GM18907 (cell line): Measurements from ENCODE around the gene CXorf65.

Experiments used
- ATAC-seq: cut with Tn5 transposase; IDR thresholded peaks from one replicate; pipeline ENCODE4 v1.9.1; 2021; ENCODE audit warnings: mild to moderate bottlenecking, moderate library complexity; ENCODE audit not compliant: unreplicated experiment

Gene CXorf65

DNA sequence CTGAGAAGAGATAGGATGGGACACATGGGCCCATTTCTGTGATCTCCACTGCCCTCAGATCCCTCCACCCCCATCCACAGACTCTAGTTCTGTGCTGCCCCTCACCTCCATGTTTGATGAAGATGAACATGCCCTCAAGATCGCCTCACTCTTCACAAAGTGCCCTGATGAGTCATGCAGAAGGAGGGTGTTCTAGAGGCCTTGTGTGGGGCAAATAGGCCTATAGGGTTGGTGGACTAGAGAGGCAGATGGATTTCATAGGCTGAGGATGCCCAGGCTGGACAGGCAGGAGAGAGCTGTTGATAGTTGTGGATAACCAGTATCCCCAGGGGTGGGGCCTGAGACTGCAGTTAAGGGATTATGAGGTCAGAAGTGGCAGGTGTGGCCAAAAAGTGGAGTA lies at the start of gene CXorf65:
Gene CXorf65 (minus strand): TSS at position 314 of the 400 bp plus-strand sequence. CDS start 184 bp downstream, at position 130.
- no peak for ATAC-seq

DNA sequence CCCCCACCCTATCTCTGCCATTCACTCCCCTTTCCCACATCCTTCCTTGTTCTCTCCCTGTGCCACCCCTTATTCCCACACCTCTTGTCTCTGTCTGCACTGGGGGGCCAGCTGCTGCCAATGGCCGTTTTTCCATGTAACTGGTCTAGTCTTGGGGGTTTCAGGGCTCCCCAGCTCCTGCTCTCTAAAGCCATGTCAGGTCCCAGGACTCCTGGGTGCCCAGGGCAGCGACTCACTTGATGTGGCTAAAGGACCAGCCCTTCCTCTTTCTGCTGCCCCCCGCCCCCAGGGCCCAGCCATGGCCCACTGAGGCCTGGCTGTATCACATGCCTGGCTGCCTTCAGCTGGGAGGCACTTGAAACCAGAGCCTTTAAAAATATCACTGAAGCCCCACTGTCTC lies 48.1 kb upstream of the CXorf65 start:
- ATAC-seq = no peak

DNA sequence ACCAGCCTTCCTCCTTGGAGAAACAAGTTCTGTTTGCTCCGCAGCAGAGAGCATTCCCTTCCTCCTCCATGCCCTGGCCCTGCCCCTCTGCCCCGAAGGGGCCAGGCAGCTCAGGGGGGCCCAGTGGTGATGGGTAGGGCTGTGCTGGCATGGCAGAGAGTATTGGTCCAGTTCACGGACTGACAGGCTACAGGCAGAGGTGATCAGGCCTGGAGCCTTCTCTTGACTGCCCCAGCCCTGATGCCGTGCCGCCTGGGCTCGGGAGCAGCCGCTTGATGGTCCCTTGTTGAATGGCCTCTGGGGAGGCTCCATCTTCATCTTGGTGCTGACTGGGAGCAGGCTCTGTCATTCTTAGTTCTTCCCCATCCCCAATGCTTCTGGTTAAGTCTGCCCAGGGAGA lies 47.7 kb upstream of the CXorf65 start:
- ATAC-seq = no peak

DNA sequence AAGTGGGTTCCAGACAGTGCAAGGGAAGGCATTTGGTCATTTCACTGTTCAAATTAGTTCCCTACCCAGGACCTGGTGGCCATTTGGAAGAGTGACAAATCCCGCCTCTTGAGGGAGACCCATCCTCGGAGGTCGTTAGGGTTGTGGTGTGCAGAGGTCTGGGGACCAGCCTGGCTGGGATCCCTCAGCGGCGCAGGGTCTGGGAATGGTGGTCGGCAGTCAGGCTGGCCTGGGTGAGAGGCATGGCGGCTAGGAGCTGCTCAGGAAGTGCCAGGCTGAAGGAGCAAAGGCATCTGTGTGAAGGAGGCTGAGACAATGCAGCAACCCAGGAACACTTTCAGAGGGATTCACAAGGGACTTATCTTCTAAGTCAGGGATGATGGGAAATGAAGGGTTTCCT lies 44.8 kb upstream of the CXorf65 start:
- ATAC-seq = no peak

DNA sequence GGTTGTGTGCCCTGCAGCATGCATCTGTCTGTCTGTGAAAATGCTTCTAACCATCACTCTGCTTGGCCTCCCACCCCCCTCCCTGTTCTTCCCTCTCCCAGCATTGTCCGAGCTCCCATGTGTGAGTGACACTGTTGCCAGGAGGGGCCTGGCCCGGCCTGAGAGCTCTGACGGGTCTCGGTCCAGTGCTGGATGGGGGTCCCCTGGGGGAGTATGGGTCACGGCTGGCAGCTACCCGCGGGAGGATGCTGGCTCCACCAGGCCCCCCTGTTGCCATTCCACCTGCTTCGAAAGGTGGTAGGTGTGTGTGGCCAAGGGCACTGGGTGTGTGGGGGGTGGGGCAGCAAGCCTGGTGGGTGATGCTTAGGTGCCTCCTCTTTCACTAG lies 41.7 kb upstream of the CXorf65 start:
- ATAC-seq = no peak

DNA sequence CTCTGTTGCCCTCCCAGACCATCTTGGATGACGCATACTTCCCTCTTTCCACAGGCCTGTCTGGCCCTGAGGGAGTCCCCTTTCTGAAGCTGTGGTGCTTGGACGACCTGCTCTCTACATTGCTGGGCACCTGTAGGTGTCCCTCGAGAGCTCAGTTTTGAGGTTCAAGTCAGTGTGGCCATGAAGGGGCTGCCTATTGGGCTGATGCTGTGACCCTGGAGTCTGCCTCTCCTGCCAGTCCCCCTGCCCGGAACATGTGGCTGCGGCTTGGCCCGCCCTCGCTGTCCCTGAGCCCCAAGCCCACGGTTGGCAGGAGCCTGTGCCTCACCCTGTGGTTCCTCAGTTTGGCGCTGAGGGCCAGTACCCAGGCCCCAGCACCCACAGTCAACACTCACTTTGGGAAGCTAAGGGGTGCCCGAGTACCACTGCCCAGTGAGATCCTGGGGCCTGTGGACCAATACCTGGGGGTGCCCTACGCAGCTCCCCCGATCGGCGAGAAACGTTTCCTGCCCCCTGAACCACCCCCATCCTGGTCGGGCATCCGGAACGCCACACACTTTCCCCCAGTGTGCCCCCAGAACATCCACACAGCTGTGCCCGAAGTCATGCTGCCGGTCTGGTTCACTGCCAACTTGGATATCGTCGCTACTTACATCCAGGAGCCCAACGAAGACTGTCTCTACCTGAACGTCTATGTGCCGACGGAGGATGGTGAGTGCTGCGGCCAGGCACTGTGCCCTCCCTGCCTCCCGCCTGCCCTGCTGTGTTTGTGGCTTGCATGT lies 41.1 kb upstream of the CXorf65 start:
- no peak for ATAC-seq

DNA sequence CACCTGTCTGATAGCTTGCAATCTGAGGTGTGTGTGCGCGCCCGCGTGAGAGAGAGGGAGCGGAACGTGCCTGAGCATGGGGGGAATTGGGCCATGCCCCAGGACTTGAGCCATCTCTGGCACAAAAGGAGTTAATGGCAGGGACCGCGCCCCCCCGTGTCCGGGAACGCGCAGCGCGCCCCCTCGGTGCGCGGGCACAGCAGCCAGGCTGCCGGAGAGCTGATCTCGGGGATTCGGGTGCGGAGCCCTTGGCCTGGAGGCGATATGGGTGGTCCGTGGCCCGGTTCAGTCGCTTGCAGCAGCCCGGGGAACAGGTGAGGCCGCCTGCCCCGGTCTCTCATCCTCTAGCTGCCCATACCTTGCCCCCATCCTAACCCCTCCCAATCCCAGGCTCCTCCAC lies 38.1 kb upstream of the CXorf65 start, which contains the start of gene NLGN3:
Gene NLGN3 (plus strand): TSS at position 191 of the 400 bp plus-strand sequence. CDS start 2,909 bp downstream, outside the sequence.
- no peak for ATAC-seq

DNA sequence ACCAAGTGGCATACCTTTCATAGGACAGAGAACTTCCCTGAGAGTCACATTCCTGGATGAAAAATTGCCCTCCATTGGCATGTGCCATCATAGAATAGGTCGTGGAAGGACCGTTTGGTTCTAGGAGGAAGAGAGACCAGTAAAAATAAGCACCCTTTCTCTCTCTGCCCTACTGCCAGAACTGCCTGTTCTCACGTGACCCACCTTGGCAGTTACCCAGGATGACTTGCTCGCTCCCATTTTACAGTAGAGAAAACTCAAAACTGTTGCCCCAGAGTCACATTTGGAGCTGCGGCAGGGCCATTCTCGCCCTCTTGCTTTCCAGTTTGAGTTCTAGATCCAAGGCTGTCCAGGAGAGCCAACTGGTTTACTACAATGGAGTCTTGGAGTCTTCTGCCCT lies 37.0 kb upstream of the CXorf65 start:
- no peak for ATAC-seq

DNA sequence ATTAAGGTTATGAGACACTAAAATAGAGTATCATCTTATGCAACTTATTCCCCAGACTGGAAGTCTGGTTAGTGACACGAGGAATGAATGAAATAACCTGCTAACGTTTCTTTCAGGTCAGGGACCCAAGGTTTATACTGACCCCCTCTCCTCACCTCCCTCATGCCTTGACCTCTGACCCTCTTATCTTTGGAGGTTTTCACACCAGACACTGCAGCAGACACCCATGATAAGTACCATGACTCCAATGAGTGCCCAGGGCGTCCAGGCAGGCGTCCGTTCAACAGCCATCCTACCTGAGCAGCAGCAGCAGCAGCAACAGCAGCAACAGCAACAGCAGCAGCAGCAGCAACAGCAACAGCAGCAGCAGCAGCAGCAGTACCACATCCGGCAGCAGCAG lies 33.9 kb upstream of the CXorf65 start:
- ATAC-seq = no peak

DNA sequence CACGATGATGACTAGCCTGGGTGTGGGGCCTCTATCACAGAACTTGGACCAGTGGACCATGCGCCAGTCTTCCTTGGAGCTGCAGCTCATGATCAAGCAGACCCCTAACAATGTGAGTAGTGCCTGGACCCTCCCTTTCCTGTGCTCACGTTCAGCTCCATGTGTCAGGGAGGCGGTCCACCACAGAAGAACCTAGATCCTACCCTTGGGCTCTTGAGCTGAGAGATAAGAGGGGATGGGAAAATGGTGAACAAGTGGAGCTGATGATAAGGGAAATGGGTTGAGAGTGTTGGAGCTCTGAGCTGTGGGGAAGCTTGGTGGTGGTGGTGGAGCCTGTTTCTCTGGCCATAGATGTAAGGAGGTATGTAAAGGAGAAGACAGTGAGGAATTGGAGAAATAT lies 25.0 kb upstream of the CXorf65 start:
- ATAC-seq = no peak

DNA sequence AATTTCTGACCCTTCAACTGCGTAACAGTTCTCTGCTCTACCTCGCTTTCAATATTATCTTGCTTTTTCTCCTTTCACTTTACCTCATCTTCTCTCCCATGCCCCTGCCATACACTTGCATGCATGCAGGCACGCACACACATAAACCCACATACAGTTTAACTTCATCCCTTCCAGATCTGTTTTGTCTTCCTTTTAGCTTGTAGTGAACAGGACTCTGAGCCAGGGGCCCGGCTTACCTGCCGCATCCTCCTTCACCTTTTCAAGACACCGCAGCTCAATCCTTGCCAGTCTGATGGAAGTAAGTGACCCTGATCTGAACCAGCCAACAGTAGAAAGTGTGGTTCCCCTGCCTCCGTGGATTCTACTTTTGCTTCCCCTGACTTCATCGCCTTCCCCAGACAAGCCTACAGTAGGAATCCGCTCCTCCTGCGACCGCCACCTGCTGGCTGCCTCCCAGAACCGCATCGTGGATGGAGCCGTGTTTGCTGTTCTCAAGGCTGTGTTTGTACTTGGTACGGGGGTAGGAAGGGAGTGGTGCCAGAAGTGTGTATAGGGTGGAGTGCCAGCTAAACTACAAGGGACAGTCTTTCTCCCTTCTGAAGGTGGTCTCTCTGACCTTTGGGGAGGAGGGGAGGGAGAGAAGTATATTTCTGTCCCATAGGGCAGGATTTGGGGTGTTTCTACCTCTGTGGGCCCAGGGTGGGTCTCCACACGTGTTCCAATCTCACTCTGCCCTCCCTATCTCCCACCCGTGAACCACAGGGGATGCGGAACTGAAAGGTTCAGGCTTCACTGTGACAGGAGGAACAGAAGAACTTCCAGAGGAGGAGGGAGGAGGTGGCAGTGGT lies 22.6 kb upstream of the CXorf65 start:
- ATAC-seq = peak; percentile 82

DNA sequence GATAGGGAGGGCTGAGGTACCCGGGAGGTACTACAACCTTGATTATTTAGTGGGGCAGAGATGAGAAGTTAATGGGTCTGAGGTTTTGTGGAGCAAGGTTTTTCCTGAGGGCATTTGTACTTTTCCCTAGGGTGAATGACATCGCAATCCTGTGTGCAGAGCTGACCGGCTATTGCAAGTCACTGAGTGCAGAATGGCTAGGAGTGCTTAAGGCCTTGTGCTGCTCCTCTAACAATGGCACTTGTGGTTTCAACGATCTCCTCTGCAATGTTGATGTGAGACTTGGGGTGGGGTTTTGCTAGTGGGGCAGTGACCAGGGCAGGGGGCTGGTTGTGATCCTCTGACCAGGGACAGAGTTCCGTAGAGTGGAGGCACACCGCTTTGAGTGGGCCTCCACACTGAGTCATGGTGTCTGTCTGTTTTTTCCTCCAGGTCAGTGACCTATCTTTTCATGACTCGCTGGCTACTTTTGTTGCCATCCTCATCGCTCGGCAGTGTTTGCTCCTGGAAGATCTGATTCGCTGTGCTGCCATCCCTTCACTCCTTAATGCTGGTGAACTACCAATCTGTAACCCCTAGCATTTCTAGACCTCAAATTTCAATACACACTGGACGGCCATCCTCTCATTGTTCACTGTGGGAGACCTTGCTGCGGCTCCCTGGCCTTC lies 21.8 kb upstream of the CXorf65 start:
- no peak for ATAC-seq

DNA sequence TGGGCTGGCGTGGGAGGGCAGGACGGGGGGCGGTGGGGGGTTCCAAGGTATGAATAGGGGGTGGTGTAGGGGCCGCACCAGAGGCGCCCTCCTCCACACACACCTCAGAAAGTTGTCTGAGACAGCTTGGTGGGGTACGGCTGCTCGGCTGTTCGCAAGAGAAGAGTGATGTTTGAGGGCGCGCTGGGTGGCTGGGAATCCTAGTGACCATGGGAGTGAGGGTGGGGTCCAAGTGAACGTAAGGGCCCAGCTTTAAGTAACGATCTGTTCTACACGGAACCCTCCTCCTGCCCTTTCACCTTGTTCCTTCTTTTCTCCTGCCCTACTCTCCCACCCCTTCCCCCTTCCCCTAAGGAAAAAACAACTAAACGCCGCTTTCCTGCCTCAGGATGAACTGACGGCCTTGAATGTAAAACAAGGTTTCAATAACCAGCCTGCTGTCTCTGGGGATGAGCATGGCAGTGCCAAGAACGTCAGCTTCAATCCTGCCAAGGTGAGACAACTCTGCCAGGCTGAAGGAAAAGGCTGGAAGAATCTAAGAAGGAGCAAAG lies 12.5 kb upstream of the CXorf65 start:
- ATAC-seq = peak; percentile 25

DNA sequence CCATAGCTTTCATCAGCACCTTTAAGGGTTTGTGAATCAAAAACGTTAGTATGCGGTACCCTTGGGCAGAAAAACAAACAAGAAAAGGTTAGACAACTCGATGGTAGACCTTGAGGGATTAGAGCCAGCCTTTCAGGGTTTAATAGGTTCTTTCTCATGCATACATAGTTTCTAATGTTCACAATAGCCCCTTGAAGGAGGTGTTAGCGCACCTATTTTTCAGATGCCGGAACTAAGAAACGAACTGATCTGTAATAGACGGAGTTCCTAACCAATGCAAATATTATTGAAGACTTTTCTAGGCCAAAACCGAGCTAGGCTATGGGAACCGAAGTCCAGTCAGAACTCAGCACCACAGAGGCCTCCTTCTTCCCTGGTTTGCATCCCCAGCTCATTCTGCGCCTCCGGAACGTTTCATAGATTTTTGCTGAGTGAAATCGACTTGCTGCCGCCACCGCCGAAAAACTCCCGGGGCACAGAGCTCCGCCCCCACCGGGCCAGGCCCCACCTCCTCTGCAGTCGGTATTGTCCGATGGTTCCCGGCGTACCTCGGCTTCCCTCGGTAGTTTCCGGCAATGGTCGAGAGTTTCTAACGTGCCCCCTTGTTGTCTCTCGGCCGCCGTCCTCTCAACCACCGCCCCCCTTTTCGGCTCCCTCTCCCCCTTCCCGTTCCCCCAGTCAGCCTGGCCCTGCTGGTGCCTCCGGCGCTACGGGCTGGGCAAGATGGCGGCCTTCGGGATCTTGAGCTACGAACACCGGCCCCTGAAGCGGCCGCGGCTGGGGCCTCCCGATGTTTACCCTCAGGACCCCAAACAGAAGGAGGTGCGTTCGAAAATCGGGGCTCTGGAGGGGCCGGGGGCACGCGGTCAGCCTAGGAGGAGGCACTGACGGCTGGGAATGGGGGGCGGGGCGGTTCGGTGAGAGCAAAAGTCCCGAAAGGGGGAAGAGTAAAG lies 11.8 kb upstream of the CXorf65 start, which contains the start of gene MED12:
Gene MED12 (plus strand): TSS at position 565 of the 953 bp plus-strand sequence. CDS start 159 bp downstream, at position 724.
- peak; percentile 91 for ATAC-seq

DNA sequence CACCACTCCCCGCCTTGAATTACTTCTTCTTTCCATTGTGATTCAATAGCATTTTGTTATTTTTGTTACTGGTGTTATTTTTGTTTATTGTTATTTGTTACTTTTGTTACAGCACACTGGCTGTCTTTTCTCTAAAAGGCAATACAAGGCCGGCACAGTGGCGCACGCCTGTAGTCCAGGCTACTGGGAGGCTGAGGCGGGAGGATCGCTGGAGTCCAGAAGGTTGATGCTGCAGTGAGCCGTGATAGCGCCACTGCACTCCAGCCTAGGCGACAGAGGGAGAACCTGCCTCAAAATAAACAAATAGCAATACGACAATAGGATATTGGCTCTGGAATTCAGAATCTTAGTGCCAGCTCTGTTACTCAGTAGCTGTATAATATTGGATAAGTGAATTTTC lies 10.8 kb upstream of the CXorf65 start:
- no peak for ATAC-seq

DNA sequence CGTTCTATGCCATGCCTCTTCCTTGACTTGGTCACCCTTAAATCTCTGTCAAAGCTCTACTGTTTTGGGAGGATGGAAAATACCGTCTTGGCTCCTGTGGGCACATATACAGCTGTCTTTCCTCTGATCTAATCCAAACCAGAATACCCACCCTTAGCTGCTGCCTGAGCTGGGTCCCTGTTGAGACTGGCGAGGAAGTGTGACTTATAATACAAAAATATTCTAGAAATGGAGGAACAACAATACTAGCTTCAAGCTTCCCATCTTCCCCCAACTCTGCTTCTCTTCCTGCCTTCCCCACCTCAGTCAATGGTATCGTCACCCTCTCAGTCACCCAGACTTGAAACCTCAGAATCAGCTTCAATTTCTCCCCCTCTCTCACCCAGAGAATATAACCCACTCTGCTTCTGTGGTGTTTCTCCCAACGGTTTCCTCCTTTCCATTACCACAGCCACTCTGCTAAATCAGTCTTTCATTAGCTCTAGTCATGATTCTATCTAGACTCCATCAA lies 5.4 kb upstream of the CXorf65 start:
- ATAC-seq = peak; percentile 29

DNA sequence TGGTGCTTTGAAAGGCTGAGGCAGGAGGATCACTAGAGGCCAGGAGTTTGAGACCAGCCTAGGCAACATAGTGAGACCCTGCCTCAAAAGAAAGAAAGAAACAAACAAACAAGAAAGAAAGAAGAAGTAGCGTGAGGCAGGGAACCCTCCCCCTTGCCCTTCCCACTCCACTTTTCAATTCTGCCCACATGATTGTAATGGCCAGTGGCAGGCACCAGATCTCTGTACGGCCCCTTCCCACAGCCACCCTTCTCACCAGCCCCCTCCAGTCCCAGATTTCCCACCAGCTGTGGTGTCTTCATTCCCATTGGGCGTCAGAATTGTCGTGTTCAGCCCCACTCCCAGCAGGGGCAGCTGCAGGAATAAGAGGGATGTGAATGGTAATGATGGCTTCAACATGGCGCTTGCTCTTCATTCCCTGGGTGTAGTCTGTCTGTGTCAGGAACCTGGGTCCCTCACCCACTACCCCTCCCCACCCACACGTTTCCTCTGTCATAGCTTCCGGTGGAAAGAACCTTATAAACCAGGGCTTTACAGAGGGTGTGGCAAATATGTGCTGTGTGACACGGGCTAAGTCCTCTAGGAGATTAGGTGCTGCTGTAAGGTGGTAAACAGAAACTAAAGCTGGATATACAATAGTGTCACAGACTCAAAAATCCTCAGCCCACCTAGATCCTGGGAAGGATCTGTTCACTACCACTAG lies 4.8 kb upstream of the CXorf65 start, which contains the start of gene IL2RG:
Gene IL2RG (minus strand): TSS at position 437 of the 703 bp plus-strand sequence. CDS start 38 bp downstream, at position 399.
- peak; percentile 88 for ATAC-seq

DNA sequence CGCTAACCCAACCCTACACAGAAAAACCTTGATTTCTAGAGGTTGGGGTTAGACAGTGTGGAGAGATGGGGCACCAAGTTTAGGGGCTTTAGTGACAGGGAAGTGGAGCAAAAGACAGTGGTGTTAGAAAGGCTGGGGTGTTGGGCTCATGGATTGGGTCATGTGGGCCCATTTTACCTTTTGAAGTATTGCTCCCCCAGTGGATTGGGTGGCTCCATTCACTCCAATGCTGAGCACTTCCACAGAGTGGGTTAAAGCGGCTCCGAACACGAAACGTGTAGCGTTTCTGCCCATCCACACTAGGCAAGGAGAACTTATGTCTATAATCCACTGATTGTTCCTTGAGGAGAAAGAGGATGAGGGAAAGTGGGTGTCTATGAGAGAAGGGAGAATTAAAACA lies 2.5 kb upstream of the CXorf65 start:
- ATAC-seq = no peak
